ENCODE data around the gene VSIR.

VSIR gene

GRCh38 chr10:71710519-71710918, 62.8 kb downstream of the VSIR start:
- TF ChIP-seq REST (IDR thresholded peaks at IDR 0.05; ENCODE audit: low read depth) = no peak
- TF ChIP-seq YY1 (IDR thresholded peaks at IDR 0.05; ENCODE audit: low read depth) = no peak
- TF ChIP-seq EGR1 (IDR thresholded peaks at IDR 0.05) = no peak
- TF ChIP-seq TAF1 (IDR thresholded peaks at IDR 0.05; ENCODE audit: low read depth) = no peak
- TF ChIP-seq TEAD4 (IDR thresholded peaks at IDR 0.05) = no peak
- TF ChIP-seq FOXM1 (IDR thresholded peaks at IDR 0.05; ENCODE audit: borderline replicate concordance, low read depth) = no peak
- no peak for TF ChIP-seq CEBPB (IDR thresholded peaks at IDR 0.05)
- no peak for TF ChIP-seq CREB1 (IDR thresholded peaks at IDR 0.05; ENCODE audit: low read depth)
- TF ChIP-seq EP300 (IDR thresholded peaks at IDR 0.05; ENCODE audit: borderline replicate concordance) = no peak
- TF ChIP-seq NFIC (IDR thresholded peaks at IDR 0.05) = no peak
- TF ChIP-seq TCF12 (IDR thresholded peaks at IDR 0.05; ENCODE audit: low read depth) = no peak
- TF ChIP-seq ZBTB7A (IDR thresholded peaks at IDR 0.05; ENCODE audit: low read depth) = no peak
- no peak for TF ChIP-seq USF1 (IDR thresholded peaks at IDR 0.05)
- no peak for TF ChIP-seq MAX (IDR thresholded peaks at IDR 0.05)
- no peak for TF ChIP-seq RAD21 (IDR thresholded peaks at IDR 0.05; ENCODE audit: low read depth)

- TF ChIP-seq TEAD4 (IDR thresholded peaks at IDR 0.05) = no peak
- TF ChIP-seq EGR1 (IDR thresholded peaks at IDR 0.05) = no peak
- TF ChIP-seq USF1 (IDR thresholded peaks at IDR 0.05) = no peak
- no peak for TF ChIP-seq EP300 (IDR thresholded peaks at IDR 0.05; ENCODE audit: borderline replicate concordance)
- TF ChIP-seq NFIC (IDR thresholded peaks at IDR 0.05) = no peak
- no peak for TF ChIP-seq ZBTB7A (IDR thresholded peaks at IDR 0.05; ENCODE audit: low read depth)
- TF ChIP-seq CREB1 (IDR thresholded peaks at IDR 0.05; ENCODE audit: low read depth) = no peak
- no peak for TF ChIP-seq REST (IDR thresholded peaks at IDR 0.05; ENCODE audit: low read depth)
- no peak for TF ChIP-seq CEBPB (IDR thresholded peaks at IDR 0.05)
- TF ChIP-seq RAD21 (IDR thresholded peaks at IDR 0.05; ENCODE audit: low read depth) = no peak
Observed at GRCh38 chr10:71708897-71709882, 64.1 kb downstream of the VSIR start.

GRCh38 chr10:71708301-71708703, 65.0 kb downstream of the VSIR start:
- TF ChIP-seq EP300 (IDR thresholded peaks at IDR 0.05; ENCODE audit: borderline replicate concordance) (no peak), ZBTB7A (IDR thresholded peaks at IDR 0.05; ENCODE audit: low read depth) (peak; percentile 96), TEAD4 (IDR thresholded peaks at IDR 0.05) (no peak), RAD21 (IDR thresholded peaks at IDR 0.05; ENCODE audit: low read depth) (peak; percentile 95), FOXM1 (IDR thresholded peaks at IDR 0.05; ENCODE audit: borderline replicate concordance, low read depth) (no peak), MAX (IDR thresholded peaks at IDR 0.05) (no peak), TAF1 (IDR thresholded peaks at IDR 0.05; ENCODE audit: low read depth) (no peak)

- TF ChIP-seq USF1 (IDR thresholded peaks at IDR 0.05) (no peak), FOXM1 (IDR thresholded peaks at IDR 0.05; ENCODE audit: borderline replicate concordance, low read depth) (no peak), TCF12 (IDR thresholded peaks at IDR 0.05; ENCODE audit: low read depth) (no peak), MAX (IDR thresholded peaks at IDR 0.05) (no peak), CEBPB (IDR thresholded peaks at IDR 0.05) (no peak), TAF1 (IDR thresholded peaks at IDR 0.05; ENCODE audit: low read depth) (no peak), YY1 (IDR thresholded peaks at IDR 0.05; ENCODE audit: low read depth) (no peak)
Observed at GRCh38 chr10:71707240-71707789, 66.0 kb downstream of the VSIR start.

Measured in Ishikawa (cell line).